K562 (cell line): ENCODE results near the gene IMP4. TPM values are rescaled to one million over a fixed set of nuclear protein-coding genes. Genes with fewer than 3 reads are reported as not detected.
A peak's percentile ranks its signal among the peaks of the same experiment; 100 is the strongest.

Source experiments
- AFF4 ChIP-seq: sonication (generic); formaldehyde crosslinking; IDR thresholded peaks from 2 replicates; pipeline ENCODE4 v1.8.0; 2023; ENCODE audit warnings: mild to moderate bottlenecking, missing genetic modification reagents
- ARID2 ChIP-seq: fragments of 450-650 bp; IDR thresholded peaks from 2 replicates; pipeline ENCODE4 v1.6.1; 2017; ENCODE audit warnings: antibody characterized with exemption, mild to moderate bottlenecking
- CAMTA2 ChIP-seq: fragments of 250-450 bp; sonication (Bioruptor Pico); conservative IDR thresholded peaks from 2 replicates; pipeline ENCODE4 v1.5.1; 2022
- CHAMP1 ChIP-seq: fragments of 450-650 bp; IDR thresholded peaks from 2 replicates; pipeline ENCODE4 v1.6.1; 2016; ENCODE audit warnings: mild to moderate bottlenecking
- ETS1 ChIP-seq: conservative IDR thresholded peaks from 2 replicates; pipeline ENCODE4 v1.6.1; 2011; ENCODE audit warnings: low read depth, mild to moderate bottlenecking, low read length; ENCODE audit not compliant: control insufficient read depth
- FOXK2 ChIP-seq, 2 experiments: fragments of 450-650 bp; IDR thresholded peaks in 1 of 2; conservative IDR thresholded peaks in 1 of 2; 2 replicates each; pipeline ENCODE4 v1.6.1; 2016; ENCODE audit warnings: low read depth in 2 of 2, mild to moderate bottlenecking in 1 of 2
- HES1 ChIP-seq: fragments of 450-650 bp; IDR thresholded peaks from 2 replicates; pipeline ENCODE4 v1.6.1; 2016; ENCODE audit warnings: low read depth, mild to moderate bottlenecking, moderate library complexity
- REST ChIP-seq, 2 experiments: fragments of 450-650 bp; formaldehyde crosslinking in 1 of 2; IDR thresholded peaks; 2 replicates each; pipeline versions ENCODE4 v1.4.0 to v1.6.1; 2014 to 2020; ENCODE audit warnings: mild to moderate bottlenecking in 2 of 2, borderline replicate concordance in 1 of 2, low read depth in 1 of 2
- polyA plus RNA-seq, 8 experiments: library from polyadenylated mRNA; depleted of rRNA in 4 of 8; stranded (reverse) in 5 of 8; unstranded in 3 of 8; fragments of >200 nt; fragmentation: Nextera tagmentation in 2 of 8; fragmentation: Illumina TruSeq in 1 of 8; extraction: Ambion mirVana in 2 of 8; extraction: Trizol in 1 of 8; gene quantifications; 2 replicates each; pipeline versions ENCODE4 v1.2.1 to v1.2.3, GENCODE V29; 2011 to 2014; ENCODE audit warnings: inconsistent platforms in 1 of 8, missing spikeins in 1 of 8
- total RNA-seq, 7 experiments: library from RNA; depleted of rRNA in 6 of 7; stranded (reverse); fragments of >200 nt in 6 of 7; fragmentation: Illumina TruSeq in 2 of 7; extraction: Trizol in 2 of 7; gene quantifications; 2 replicates each; pipeline versions ENCODE4 v1.2.1 to v1.2.3, GENCODE V29; 2011 to 2021; ENCODE audit warnings: low replicate concordance in 1 of 7

Gene IMP4
- total and polyA plus RNA-seq, 9 of the 15 experiments (the other 6 are each of a cell fraction or from before 2014, with no cell fraction given): 35.4 to 209 (median 100.0) TPM

- TF ChIP-seq REST (IDR thresholded peaks at IDR 0.05; ENCODE audit: borderline replicate concordance): no peak
- no peak for TF ChIP-seq REST (CRISPR knock-in tag; IDR thresholded peaks at IDR 0.05; ENCODE audit: low read depth)
- TF ChIP-seq ETS1: peak; percentile 70; the same call in 1 of the 2 replicates
- no peak for TF ChIP-seq ARID2
- no peak for TF ChIP-seq HES1
- TF ChIP-seq CHAMP1: no peak
- no peak for TF ChIP-seq FOXK2 (conservative IDR thresholded peaks at IDR 0.05 in 1 of 2, IDR thresholded peaks at IDR 0.05 in 1 of 2; ENCODE audit: low read depth in 2 of 2)
- no peak for TF ChIP-seq CAMTA2
- no peak for TF ChIP-seq AFF4
Observed at GRCh38 chr2:130380096-130380934, 37.6 kb downstream of the IMP4 start (continued).
